Stimulated activated CD4-positive, alpha-beta T cell treated with anti-CD3 and anti-CD28 coated beads, TNF-alpha, amount 100 ng/mL, for 48 hours (primary cell): ENCODE results near the gene FBXL19.

ENCODE experiments used
- DNase-seq, 3 donors: peaks; one replicate each; pipeline ENCODE4 v3.0.0-alpha.2; 2020; ENCODE audit warnings: low read depth in 3 of 3

Gene FBXL19

GRCh38 chr16:30894540-30895368 is 28.6 kb upstream of the FBXL19 start:
- DNase-seq = no peak

DNA sequence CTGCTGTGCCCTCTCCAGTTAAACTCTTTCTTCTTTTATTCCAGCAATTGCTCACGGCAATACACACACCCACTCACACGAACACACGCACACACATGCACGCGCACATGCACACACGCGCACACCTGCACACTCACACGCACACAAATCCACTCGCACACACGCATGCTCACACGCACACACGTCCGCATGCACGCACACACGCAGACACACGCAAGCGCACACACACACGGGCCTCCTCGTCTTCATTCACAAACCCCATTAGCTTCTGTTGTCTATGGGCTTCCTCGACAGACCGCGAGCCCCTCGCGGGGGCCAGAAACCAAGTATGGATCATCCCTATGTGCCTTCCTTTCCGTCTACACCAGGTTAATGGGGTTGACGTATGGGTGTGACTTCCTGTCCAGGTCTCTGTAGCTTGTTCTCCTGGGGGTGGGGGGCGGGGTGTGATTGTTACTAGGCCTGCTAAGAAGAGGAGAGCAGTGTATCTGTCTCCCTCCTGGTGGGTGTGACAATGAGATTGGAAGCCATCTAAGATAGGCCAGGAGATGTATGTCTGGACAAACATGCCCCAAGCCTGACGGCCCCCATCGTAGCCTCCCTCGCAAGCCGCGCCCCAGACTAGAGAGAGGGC is 27.6 kb upstream of the FBXL19 start:
- no peak for DNase-seq

DNA sequence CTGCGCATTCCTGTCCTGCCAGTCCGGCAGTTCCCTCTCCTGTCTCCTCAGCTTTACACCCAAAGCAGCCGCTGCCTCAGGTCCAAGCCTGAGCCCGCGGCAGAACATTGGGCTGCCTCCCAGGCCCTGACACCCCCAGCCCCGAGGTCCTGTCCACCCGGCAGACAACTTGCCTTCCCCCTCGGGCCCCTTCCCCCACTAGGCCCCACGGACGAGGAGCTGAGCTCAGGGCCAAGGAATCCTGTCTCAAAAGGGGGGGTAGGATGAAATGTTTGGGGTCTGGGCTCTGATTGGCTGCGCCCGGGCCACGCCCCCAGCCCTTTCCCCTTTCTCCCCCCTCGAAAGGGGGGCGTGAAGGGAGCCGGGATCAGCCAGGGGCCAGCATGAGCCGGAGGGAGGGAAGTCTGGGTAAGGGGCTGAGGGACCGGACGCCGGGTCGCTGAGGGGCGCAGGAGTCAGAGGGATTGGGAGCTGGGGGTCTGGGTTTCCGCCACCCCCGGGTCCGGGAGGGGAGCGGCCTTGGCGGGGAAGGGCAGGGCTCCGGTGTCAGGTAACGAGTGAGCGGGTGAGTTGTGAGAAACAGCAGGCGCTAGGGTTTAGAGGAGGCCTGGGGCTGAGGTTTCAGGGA is 27.0 kb upstream of the FBXL19 start, which contains the start of gene CTF1:
CTF1 (plus strand) TSS at position 354 of the 628 bp plus-strand sequence; CDS start at position 384, 30 bp downstream.
- no peak for DNase-seq

GRCh38 chr16:30896889-30897733 is 26.3 kb upstream of the FBXL19 start:
- peak; percentile 70 to 74 (median 72) for DNase-seq

- no peak for DNase-seq
Measured at GRCh38 chr16:30899794-30900193, 23.6 kb upstream of the FBXL19 start.

- no peak for DNase-seq
Measured at GRCh38 chr16:30900588-30900987, 22.8 kb upstream of the FBXL19 start.

GRCh38 chr16:30901201-30902028 is 22.0 kb upstream of the FBXL19 start:
- DNase-seq = no peak

DNA sequence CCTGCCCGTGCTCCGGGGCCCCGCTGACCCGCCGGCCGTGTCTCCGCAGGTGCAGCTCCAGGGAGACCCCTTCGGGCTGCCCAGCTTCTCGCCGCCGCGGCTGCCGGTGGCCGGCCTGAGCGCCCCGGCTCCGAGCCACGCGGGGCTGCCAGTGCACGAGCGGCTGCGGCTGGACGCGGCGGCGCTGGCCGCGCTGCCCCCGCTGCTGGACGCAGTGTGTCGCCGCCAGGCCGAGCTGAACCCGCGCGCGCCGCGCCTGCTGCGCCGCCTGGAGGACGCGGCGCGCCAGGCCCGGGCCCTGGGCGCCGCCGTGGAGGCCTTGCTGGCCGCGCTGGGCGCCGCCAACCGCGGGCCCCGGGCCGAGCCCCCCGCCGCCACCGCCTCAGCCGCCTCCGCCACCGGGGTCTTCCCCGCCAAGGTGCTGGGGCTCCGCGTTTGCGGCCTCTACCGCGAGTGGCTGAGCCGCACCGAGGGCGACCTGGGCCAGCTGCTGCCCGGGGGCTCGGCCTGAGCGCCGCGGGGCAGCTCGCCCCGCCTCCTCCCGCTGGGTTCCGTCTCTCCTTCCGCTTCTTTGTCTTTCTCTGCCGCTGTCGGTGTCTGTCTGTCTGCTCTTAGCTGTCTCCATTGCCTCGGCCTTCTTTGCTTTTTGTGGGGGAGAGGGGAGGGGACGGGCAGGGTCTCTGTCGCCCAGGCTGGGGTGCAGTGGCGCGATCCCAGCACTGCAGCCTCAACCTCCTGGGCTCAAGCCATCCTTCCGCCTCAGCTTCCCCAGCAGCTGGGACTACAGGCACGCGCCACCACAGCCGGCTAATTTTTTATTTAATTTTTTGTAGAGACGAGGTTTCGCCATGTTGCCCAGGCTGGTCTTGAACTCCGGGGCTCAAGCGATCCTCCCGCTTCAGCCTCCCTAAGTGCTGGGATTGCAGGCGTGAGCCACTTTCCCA is 21.1 kb upstream of the FBXL19 start:
- no peak for DNase-seq

DNA sequence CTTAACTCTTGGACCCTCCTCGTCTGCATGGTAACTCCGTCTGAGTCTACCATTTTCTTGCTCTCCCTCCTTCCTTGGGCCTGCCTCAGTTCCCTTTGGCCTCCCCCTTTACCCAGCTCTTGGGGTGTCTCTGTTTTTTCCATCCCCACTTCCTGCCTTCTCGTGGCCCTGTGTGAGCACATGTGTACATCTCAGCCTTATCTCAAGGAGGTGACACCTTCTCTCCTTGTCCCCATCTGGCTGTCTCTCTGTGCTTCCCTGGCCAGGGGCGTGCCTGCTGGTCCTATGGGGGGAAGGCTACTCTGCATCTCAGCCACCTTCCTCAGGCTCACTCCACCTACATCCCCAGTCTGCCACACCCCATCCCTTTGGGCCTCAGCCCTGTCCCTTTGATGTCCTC is 20.4 kb upstream of the FBXL19 start:
- DNase-seq = no peak

DNA sequence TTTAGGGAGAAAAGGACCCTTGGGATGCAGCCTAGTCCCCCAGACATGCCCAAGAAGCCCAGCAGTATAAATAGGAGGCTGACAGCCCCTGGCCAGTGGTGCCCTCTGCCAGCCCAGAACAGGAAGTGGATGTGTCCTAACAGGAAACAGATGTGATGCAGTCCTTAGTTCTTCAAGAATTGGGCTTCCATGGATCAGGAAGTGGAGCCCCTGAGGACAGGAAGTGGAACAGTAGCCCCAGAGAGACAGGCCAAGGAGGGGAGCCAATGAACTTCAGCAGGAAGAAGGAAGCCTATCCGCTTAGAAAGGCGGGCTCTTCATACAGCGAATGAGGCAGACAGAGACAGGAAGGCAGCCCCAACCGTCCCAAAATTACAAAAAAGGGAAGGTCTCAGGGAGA is 19.8 kb upstream of the FBXL19 start:
- DNase-seq = no peak

DNA sequence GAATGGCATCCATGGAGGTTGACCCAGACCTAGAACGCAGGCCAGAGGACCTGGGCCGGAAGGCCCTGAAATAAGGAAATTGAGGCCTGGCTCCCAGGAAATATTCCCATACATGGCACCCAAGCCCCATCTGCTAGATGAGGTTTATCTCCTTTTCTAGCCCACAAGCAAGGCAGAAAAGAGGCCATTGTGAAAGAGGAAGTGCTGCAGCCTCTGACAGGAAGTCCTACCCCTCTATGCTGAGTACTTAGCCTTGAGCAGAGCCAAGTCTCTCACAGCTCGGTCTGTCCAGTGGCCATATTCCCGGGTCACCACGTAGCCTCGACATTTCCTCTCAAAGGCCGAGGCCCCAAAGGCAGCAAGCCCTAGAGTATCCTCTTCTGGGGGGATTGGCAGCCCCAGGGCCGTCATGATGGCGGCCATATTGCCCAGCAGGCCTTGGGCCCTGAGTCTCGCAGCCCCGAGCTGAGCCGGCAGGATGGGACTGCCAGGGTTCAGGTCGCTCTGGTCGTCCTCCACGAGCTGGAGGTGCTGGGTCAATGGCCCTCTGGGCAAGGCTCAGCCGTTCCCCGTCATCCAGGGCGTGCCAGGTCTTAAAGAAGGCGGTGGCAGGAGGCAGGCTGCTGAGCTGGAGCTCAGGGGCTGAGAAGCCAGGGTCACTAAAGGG is 19.1 kb upstream of the FBXL19 start:
- DNase-seq = no peak

- no peak for DNase-seq
Measured at GRCh38 chr16:30907064-30907463, 16.3 kb upstream of the FBXL19 start.

- no peak for DNase-seq
Measured at GRCh38 chr16:30910427-30911029, 12.8 kb upstream of the FBXL19 start.

DNA sequence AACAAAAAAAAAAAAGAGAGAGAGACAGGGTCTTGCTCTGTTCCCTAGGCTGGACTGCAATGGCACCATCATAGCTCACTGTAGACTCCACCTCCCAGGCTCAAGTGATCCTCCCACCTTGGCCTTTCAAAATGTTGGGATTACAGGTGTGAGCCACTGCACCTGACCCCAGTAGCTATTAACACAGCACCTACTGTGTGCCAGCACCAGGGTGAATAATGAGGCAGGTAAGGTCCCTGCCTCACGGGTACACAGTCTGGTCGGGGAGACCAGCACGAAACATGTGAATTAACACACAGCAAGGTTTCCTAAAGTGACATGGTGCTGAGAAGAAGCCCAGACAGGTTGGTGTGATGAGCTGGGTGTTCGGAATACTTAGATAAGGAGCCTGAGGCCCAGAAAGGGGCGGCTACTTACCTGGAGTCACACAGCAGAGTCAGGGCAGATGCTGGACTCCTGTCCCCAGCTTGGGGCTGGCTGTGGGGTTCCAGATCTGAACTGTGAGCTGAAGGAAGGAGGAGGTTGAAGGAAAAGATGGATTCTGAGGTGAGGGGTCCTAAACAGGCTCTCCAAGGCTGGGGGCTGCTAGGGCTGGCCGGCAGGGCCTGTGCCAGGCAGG is 10.5 kb upstream of the FBXL19 start:
- no peak for DNase-seq

DNA sequence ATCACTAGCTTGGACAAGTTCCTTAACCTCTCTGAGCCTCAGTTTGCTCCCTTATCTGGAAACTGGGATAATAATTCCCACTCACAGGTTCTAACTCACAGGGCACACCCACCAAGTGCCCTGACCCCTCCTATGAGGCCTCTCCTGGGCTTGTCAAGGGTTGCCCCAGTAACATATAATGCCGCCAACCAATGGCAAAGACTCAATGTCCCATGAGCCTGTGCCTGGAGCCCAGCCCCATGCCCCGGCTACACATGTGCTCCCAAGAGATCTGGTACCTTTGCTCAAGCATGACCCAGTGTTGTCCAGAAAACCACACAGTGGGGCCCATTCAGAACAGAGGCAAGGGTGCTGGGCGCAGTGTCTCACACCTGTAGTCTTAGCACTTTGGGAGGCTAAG is 8.5 kb upstream of the FBXL19 start:
- DNase-seq = no peak

DNA sequence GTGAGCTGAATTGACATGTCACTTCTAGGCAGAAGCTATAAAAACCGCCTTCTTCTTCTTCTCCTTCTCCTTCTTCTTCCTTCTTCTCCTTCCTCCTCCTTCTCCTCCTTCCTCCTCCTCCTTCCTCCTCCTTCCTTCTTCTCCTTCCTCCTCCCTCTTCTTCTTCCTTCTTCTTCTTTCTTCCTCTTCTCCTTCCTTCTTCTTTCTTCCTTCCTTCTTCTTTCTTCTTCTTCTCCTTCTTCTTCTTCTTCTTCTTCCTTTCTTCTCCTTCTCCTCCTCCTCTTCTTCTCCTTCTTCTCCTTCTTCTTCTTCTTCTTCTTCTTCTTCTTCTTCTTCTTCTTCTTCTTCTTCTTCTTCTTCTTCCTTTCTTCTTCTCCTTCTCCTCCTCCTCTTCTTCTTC is 4.8 kb upstream of the FBXL19 start:
- no peak for DNase-seq

DNA sequence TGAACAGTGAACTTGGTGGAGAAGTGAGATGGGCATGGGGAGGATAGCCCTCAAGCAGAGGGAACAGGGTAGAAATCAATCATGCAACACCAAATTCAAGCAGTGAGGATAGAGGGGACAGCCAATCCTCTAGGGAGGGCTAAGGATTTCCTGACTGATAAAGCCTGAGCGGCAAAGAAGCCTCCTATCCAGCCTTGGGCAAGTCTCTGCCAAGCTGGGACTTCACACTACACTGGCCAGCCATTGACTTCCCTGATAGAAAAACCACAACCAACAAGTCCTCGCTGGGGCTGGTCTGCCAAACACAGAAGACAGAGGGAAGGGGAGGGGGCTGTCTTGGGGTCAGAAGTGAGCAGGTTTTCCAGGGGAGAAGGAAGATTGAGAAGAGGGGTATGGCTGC is 2.5 kb upstream of the FBXL19 start:
- DNase-seq = no peak

- no peak for DNase-seq
Measured at GRCh38 chr16:30921459-30921747, 2.0 kb upstream of the FBXL19 start.
